SJCRH30 (cell line): ENCODE measurements around the gene FTH1. TPM values are rescaled to one million over a fixed set of nuclear protein-coding genes. Genes with fewer than 3 reads are reported as not detected.
A peak's percentile ranks its signal among the peaks of the same experiment; 100 is the strongest.
"Not testable (repeated sequence)": the region's sequence is repeated elsewhere in the genome, so short reads cannot be mapped to it uniquely, and the experiment has no call there.

ENCODE experiments used
- DNase-seq, 2 experiments: peaks; one replicate each; pipeline ENCODE4 v3.0.0-alpha.2; 2015 to 2020
- H3K27ac ChIP-seq: fragments of 250-450 bp; sonication (Bioruptor Pico); 2 replicates; pipeline ENCODE4 v1.5.1; 2020; ENCODE audit warnings: mild to moderate bottlenecking, moderate library complexity
- H3K27me3 ChIP-seq: fragments of 250-450 bp; sonication (Bioruptor Pico); 2 replicates; pipeline ENCODE4 v1.5.1; 2020; ENCODE audit warnings: mild to moderate bottlenecking, moderate library complexity
- H3K36me3 ChIP-seq: fragments of 250-450 bp; sonication (Bioruptor Pico); 2 replicates; pipeline ENCODE4 v1.5.1; 2020; ENCODE audit warnings: mild to moderate bottlenecking, moderate library complexity
- H3K4me1 ChIP-seq: fragments of 250-450 bp; sonication (Bioruptor Pico); 2 replicates; pipeline ENCODE4 v1.5.1; 2020; ENCODE audit warnings: mild to moderate bottlenecking, moderate library complexity
- H3K4me3 ChIP-seq: fragments of 250-450 bp; sonication (Bioruptor Pico); 2 replicates; pipeline ENCODE4 v1.5.1; 2020; ENCODE audit warnings: mild to moderate bottlenecking, moderate library complexity
- H3K9me3 ChIP-seq: fragments of 250-450 bp; sonication (Bioruptor Pico); replicated peaks from 2 replicates; pipeline ENCODE4 v1.5.1; 2020; ENCODE audit warnings: mild to moderate bottlenecking, moderate library complexity
- total RNA-seq: library from RNA; depleted of rRNA; stranded (reverse); fragments of >200 nt; shearing (Covaris generic); gene quantifications from 2 replicates; pipeline ENCODE4 v1.2.3, GENCODE V29; 2014; rRNA removed

FTH1 gene
- 349 and 357 TPM in 2 replicates for total RNA-seq

- H3K36me3 ChIP-seq: peaks cover 17% of the 10 kb centered on the region
- peak within 1 kb of the TSS; percentile 74 for H3K27ac ChIP-seq
- H3K27me3 ChIP-seq: no peaks in the 10 kb centered on the region
Observed at GRCh38 chr11:61967116-61967923, at the start of gene FTH1. Gene FTH1 (minus strand): TSS chr11:61967634. CDS start chr11:61967425, 209 bp downstream.

GRCh38 chr11:62015615-62016014 lies 48.2 kb upstream of the FTH1 start:
- 0 out of 2 replicates have a peak, but pooled peaks cover 4% of the 10 kb centered on the region for H3K27me3 ChIP-seq
- H3K36me3 ChIP-seq: no peaks in the 10 kb centered on the region
- H3K4me1 ChIP-seq: no peaks in the 10 kb centered on the region
- H3K27ac ChIP-seq: no peak overlapping the region
- DNase-seq: no peak
- H3K4me3 ChIP-seq: no peak overlapping the region
- H3K9me3 ChIP-seq: no peaks in the 10 kb centered on the region

More at GRCh38 chr11:61967116-61967923, at the start of gene FTH1:
- H3K9me3 ChIP-seq: no peaks in the 10 kb centered on the region
- H3K4me3 ChIP-seq: peak within 1 kb of the TSS; percentile 79
- peaks cover 11% of the 10 kb centered on the region for H3K4me1 ChIP-seq
- peak; percentile 82 to 88 for DNase-seq

DNA sequence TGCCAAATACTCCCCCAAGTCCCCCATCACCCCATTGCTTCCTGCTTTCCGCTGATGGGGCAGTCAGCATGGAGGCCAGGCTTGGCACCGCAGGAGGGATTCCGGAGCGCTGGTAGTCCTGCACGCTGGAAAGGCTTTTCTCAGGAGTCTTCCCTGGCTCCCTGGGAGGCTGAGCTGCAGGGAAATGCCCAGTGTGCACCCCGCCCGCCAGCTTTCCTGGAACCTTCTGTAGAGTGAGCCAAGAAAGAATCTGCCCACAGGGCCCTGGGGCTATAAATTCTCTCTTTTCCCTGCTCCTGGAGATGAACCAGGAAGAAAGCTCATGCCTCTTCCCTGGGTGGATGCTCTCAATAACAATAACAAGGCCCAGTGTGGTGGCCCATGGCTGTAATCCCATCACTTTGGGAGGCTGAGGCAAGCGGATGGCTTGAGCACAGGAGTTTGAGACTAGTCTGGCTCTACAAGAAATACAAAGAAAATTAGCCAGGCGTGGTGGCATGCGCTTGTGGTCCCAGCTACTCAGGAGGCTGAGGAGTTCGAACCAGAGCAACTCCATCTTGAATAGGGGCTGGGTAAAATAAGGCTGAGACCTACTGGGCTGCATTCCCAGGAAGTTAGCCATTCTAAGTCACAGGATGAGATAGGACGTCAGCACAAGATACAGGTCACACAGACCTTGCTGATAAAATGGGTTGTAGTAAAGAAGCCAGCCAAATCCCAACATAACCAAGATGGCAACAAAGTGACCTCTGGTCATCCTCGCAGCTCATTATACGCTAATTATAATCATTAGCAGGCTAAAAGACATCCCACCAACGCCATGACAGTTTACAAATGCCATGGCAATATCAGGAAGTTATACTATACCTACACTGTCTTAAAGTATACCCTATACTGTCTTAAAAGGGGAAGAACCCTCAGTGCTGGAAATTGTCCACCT lies 46.4 kb upstream of the FTH1 start:
- H3K4me3 ChIP-seq: no peak overlapping the region
- H3K27ac ChIP-seq: no peak overlapping the region
- H3K9me3 ChIP-seq: no peaks in the 10 kb centered on the region

DNA sequence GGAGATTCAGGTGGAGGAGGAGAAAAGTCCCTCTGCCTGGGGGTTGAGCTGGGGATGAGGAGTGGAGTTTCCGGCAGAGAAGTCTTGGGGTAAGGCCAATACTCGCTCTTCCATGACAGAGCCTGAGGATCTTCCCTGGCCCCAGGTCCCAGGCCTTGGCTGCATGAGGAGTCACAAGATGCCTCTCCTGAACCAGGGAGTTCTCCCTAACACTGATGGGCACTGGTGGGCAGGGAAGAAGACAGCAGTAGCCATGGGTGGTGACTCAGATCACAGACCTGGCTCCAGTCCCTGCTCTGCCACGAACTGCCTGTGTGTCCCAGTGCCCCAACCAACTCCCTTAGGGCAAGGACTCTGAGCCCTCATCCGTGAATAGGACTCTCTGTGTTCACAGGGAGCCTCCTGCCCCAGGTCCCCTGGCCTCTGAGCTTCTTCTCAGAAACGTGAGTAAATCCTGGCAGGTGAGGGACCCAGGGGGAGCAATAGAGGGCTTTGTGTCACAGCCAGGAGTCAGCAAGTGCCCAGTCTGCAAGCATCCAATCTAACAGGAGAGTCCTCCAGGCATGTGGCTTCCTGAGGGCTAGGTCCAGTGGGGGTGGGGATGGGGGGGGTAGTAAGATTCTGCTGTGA lies 45.5 kb upstream of the FTH1 start:
- no peaks in the 10 kb centered on the region for H3K36me3 ChIP-seq
- 0 out of 2 replicates have a peak, but pooled peaks cover 4% of the 10 kb centered on the region for H3K27me3 ChIP-seq
- no peaks in the 10 kb centered on the region for H3K9me3 ChIP-seq
- DNase-seq: no peak
- no peaks in the 10 kb centered on the region for H3K4me1 ChIP-seq
- H3K27ac ChIP-seq: no peak overlapping the region
- H3K4me3 ChIP-seq: no peak overlapping the region

More for the DNA sequence above, 46.4 kb upstream of the FTH1 start:
- H3K4me1 ChIP-seq: no peaks in the 10 kb centered on the region
- H3K27me3 ChIP-seq: 0 out of 2 replicates have a peak, but pooled peaks cover 4% of the 10 kb centered on the region
- no peak for DNase-seq
- H3K36me3 ChIP-seq: no peaks in the 10 kb centered on the region

GRCh38 chr11:62012451-62012831 lies 45.0 kb upstream of the FTH1 start:
- no peak for DNase-seq
- Histone ChIP-seq H3K4me3 (no peak overlapping the region), H3K27ac (no peak overlapping the region), H3K9me3 (no peaks in the 10 kb centered on the region), H3K27me3 (0 out of 2 replicates have a peak, but pooled peaks cover 4% of the 10 kb centered on the region), H3K4me1 (no peaks in the 10 kb centered on the region), H3K36me3 (no peaks in the 10 kb centered on the region)

DNA sequence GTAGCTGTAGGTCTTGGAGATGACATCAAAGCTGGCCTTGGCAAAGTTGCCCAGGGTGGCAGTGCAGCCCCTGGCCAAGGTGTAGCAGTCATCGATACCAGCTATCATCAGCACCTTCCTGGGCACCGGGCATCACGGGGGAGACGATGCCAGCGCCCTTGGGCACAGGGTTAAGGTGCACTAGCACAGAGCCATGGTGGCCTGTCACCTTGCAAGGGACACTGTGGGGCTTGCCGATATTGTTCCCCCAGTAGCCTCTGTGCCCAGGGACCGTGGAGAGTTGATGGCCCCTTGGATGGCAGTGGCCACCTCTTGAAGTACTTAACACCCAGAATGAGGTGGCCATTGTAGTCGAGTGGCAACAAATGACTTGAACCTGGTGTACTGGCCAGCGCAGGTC lies 44.4 kb upstream of the FTH1 start:
- Histone ChIP-seq H3K27me3 (0 out of 2 replicates have a peak, but pooled peaks cover 4% of the 10 kb centered on the region), H3K36me3 (no peaks in the 10 kb centered on the region), H3K9me3 (no peaks in the 10 kb centered on the region), H3K4me1 (no peaks in the 10 kb centered on the region), H3K27ac (no peak overlapping the region), H3K4me3 (no peak overlapping the region)
- no peak for DNase-seq

DNA sequence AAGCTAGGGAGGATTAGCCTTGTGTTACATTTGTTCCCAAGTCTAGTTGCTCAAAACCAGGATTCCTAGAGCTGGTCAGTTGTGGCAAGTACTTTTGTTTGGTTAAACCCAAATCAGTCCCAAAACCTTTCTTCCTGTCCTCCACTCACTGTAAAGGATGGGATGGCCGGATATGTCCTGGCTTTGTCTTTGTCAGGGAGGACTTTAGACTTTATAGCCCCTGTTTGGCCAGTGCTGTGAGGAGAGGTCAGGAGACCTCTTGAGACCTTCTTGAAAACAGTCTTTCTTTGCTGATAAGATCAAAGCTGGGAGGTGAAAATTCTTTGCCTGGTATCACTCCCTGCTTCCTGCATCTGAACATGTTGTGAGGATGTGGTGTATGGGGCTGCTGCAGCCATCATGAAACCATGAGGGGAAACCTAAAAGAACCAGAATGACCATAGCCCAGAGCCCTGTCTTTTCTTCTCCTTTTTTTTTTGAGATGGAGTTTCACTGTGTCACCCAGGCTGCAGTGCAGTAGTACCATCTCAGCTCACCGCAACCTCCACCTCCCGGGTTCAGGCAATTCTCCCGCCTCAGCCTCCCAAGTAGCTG lies 43.6 kb upstream of the FTH1 start:
- Histone ChIP-seq H3K27ac (no peak overlapping the region), H3K4me1 (no peaks in the 10 kb centered on the region), H3K9me3 (no peaks in the 10 kb centered on the region), H3K36me3 (no peaks in the 10 kb centered on the region), H3K27me3 (0 out of 2 replicates have a peak, but pooled peaks cover 4% of the 10 kb centered on the region), H3K4me3 (no peak overlapping the region)
- no peak for DNase-seq

DNA sequence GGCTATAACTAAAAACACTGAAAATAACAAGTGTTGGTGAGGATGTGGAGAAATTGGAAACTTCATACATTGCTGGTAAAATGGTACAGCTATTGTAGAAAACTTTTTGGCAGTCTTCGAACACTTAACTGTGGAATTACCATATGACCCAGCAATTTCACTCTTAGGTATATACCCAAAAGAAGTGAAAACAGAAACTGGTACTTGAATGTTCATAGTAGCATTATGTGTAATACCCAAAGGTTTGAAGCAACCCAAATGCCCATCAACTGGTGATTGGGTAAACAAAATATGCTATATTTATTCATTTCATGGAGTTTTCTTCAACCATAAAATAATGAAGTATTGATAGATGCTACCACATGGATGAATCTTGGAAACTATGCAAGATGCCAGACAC lies 40.8 kb upstream of the FTH1 start:
- H3K9me3 ChIP-seq: no peaks in the 10 kb centered on the region
- H3K4me3 ChIP-seq: no peak overlapping the region
- peaks cover 14% of the 10 kb centered on the region for H3K4me1 ChIP-seq
- DNase-seq: no peak
- no peak overlapping the region for H3K27ac ChIP-seq
- 0 out of 2 replicates have a peak, but pooled peaks cover 4% of the 10 kb centered on the region for H3K27me3 ChIP-seq
- H3K36me3 ChIP-seq: no peaks in the 10 kb centered on the region

DNA sequence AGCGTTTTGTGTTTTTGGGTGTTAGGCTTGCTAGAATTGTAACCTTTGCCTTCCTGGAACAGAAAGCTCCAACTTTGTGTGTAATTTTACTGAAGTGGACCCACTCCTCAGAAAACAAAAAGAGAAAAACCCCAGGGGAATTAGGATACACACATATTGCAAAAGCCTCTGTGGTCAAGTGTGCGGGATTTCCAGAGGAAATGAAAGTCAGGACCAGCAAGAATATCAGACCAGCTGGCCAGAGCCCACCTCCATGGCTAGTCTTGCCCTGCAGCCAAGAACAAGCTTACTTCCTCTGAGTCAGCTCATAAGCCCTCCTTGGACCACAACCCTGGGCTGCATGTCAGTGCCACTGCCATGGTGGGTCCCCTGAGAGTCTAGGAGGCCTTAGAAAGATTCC lies 37.0 kb upstream of the FTH1 start:
- H3K9me3 ChIP-seq: no peaks in the 10 kb centered on the region
- H3K27ac ChIP-seq: peak overlapping the region; percentile 15; the same call in 1 of the 2 replicates
- DNase-seq: peak; percentile 64 to 68
- no peak overlapping the region for H3K4me3 ChIP-seq
- no peaks in the 10 kb centered on the region for H3K36me3 ChIP-seq
- no peaks in the 10 kb centered on the region for H3K27me3 ChIP-seq
- H3K4me1 ChIP-seq: peaks cover 14% of the 10 kb centered on the region

GRCh38 chr11:62002283-62002682 lies 34.8 kb upstream of the FTH1 start:
- H3K27me3 ChIP-seq, H3K9me3 ChIP-seq, H3K36me3 ChIP-seq, H3K27ac ChIP-seq, DNase-seq, H3K4me3 ChIP-seq: not testable (repeated sequence)
- peaks cover 14% of the 10 kb centered on the region for H3K4me1 ChIP-seq

DNA sequence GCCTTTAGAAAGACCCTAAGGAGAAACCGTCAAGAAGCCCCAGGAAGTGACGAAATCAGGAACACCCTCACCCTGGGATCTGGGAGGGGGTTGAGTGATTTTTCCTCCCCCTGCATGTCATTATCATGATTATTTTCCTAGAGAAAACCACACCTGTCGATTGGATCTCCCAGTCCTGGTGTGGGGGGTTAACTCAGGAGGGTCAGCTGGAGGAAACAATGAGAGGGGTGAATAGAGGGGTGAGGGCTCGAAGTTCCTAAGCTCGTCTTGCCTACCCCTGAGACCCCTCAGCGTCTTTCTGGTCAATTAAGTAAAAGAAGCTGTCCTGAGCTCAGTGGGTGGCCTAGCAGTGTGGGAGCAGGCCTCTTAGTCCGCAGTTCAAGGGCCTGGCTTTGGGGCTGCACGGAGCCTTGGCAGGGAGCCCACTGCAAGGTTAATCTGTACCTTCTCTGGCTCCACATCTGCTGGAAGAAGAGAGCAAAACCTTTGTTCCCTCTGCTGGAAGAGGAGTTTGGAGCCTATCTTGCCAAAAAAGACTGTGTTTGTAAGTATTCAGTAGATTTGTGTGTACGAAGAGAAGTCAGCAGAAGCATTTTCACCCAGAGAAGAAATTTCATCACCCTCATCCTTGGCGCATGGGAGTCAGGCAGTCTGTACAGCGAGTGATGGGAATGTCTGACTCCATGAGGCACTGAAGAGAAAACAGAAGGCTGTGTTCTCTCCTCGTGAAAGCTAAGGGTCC lies 34.2 kb upstream of the FTH1 start:
- Histone ChIP-seq H3K4me1 (peaks cover 14% of the 10 kb centered on the region), H3K36me3 (no peaks in the 10 kb centered on the region), H3K4me3 (no peak overlapping the region), H3K9me3 (no peaks in the 10 kb centered on the region), H3K27ac (no peak overlapping the region), H3K27me3 (no peaks in the 10 kb centered on the region)
- DNase-seq: peak; percentile 47 to 61

DNA sequence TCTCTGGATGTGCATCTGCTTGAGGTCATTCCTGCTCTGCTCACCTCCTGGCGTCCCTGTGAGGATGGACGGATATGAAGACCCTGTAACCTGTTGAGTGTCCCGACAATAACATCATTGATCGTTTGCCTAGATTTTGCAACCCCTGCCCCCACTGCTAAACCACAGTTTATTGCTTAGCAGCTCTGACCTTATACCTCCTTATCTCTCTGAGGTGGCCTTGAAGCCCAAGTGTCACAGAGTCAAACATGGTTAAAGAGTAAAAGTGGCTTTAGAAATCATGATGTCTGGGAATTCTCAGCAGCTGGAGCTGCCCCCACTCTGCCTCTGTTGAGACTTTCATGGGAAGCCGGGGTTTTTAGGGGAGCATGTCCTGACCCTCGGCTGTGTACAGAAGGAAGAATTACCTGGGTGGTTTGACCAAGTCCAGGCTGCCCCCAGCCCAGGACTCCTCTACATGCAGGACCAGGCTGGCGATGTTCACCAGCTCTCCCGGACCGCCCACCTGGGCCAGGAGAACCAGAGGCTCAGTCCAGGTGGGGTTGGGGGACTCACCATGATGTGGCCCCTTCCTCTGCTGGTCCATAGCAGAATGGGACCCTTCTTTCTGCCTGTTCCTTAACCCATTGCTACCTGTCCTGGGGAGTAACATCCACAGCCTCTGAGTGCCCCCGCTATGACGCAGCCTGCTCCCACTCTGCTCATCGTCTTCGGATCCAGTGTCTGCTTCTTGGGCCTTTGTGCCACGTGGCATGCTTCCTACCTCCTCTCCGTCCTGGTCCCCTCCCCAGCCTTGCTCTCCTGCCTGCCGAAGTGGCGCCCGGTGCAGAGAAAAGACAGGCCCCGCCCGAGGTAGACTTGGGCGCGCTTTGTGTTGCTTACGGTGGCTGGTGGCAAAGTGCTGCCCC lies 33.4 kb upstream of the FTH1 start:
- Histone ChIP-seq H3K4me3 (no peak overlapping the region), H3K9me3 (no peaks in the 10 kb centered on the region), H3K27ac (no peak overlapping the region), H3K4me1 (peaks cover 14% of the 10 kb centered on the region), H3K36me3 (no peaks in the 10 kb centered on the region), H3K27me3 (no peaks in the 10 kb centered on the region)
- DNase-seq: no peak
